SK-N-SH (cell line): ENCODE measurements around the gene PPP2R5E. TPM values are rescaled to one million over a fixed set of nuclear protein-coding genes. Genes with fewer than 3 reads are reported as not detected.

Experiments used
- CTCF ChIA-PET: fragments of 300-600, 350-600 bp; formaldehyde crosslinking; extraction: SDS; loops from one replicate; lab custom pipeline; 2021; lab: Yijun Ruan, JAX
- POLR2A ChIA-PET: fragments of 350-600 bp; sonication (Branson Sonifier 250); formaldehyde crosslinking; extraction: SDS; loops from one replicate; lab custom pipeline; 2020; ENCODE audit warnings: antibody characterized with exemption, inconsistent platforms; lab: Yijun Ruan, JAX
- DNase-seq: peaks from one replicate; pipeline ENCODE4 v3.0.0; 2012
- H2AFZ ChIP-seq: fragments of 200-600 bp; sonication (generic); 2 replicates; pipeline ENCODE4 v1.8.1; 2016; ENCODE audit warnings: antibody characterized with exemption, mild to moderate bottlenecking, low read depth
- H3F3A ChIP-seq: fragments of 200-600 bp; sonication (generic); replicated peaks from 2 replicates; pipeline ENCODE3; 2016; ENCODE audit warnings: antibody characterized with exemption, mild to moderate bottlenecking; ENCODE audit not compliant: insufficient read depth
- H3K27ac ChIP-seq, 2 experiments: fragments of 200-500 bp in 1 of 2; fragments of 200-600 bp in 1 of 2; sonication (Bioruptor generic) in 1 of 2; sonication (generic), shearing (Covaris generic) in 1 of 2; 2 replicates each; pipeline versions ENCODE4 v1.5.1 to v1.6.1; 2014 to 2016; ENCODE audit warnings: low read depth in 2 of 2, inconsistent platforms in 1 of 2, low read length in 1 of 2, mild to moderate bottlenecking in 1 of 2, mixed read lengths in 1 of 2
- H3K27me3 ChIP-seq: fragments of 200-600 bp; sonication (generic), shearing (Covaris generic); 2 replicates; pipeline ENCODE4 v1.6.1; 2016; ENCODE audit warnings: mixed run types; ENCODE audit not compliant: insufficient read depth
- H3K36me3 ChIP-seq, 2 experiments: fragments of 200-500 bp in 1 of 2; fragments of 200-600 bp in 1 of 2; sonication (Bioruptor generic) in 1 of 2; sonication (generic) in 1 of 2; replicated peaks in 1 of 2; 2 replicates each; pipeline versions ENCODE3 to v1.5.1; 2014 to 2016; ENCODE audit warnings: low read length in 1 of 2, mild to moderate bottlenecking in 1 of 2; ENCODE audit not compliant: insufficient read depth in 2 of 2, control insufficient read depth in 1 of 2
- H3K4me1 ChIP-seq, 2 experiments: fragments of 200-500 bp in 1 of 2; fragments of 200-600 bp in 1 of 2; sonication (Bioruptor generic) in 1 of 2; sonication (generic), shearing (Covaris generic) in 1 of 2; 2 replicates each; pipeline versions ENCODE4 v1.5.1 to v1.6.1; 2014 to 2016; ENCODE audit warnings: low read depth in 1 of 2, low read length in 1 of 2, mixed run types in 1 of 2; ENCODE audit not compliant: insufficient read depth in 2 of 2, control insufficient read depth in 1 of 2
- H3K4me2 ChIP-seq: fragments of 200-600 bp; sonication (generic), shearing (Covaris generic); 2 replicates; pipeline ENCODE4 v1.6.1; 2017; ENCODE audit warnings: mixed run types
- H3K4me3 ChIP-seq, 2 experiments: fragments of 200-500 bp in 1 of 2; fragments of 200-600 bp in 1 of 2; sonication (Bioruptor generic) in 1 of 2; sonication (generic), shearing (Covaris generic) in 1 of 2; 2 replicates each; pipeline versions ENCODE4 v1.5.1 to v1.8.1; 2014 to 2016; ENCODE audit warnings: low read depth in 2 of 2, inconsistent platforms in 1 of 2, low read length in 1 of 2, mild to moderate bottlenecking in 1 of 2, mixed read lengths in 1 of 2, moderate library complexity in 1 of 2
- H3K79me2 ChIP-seq: fragments of 200-600 bp; sonication (generic); 2 replicates; pipeline ENCODE4 v1.8.1; 2017; ENCODE audit warnings: mild to moderate bottlenecking; ENCODE audit not compliant: insufficient read depth
- H3K9ac ChIP-seq: fragments of 200-600 bp; sonication (generic); 2 replicates; pipeline ENCODE4 v1.6.1; 2017; ENCODE audit warnings: mixed run types
- H3K9me2 ChIP-seq: fragments of 200-600 bp; sonication (generic); 2 replicates; pipeline ENCODE4 v1.6.1; 2017; ENCODE audit warnings: mixed run types
- H3K9me3 ChIP-seq: fragments of 200-600 bp; sonication (generic); 2 replicates; pipeline ENCODE4 v1.6.1; 2017; ENCODE audit warnings: mixed run types, mild to moderate bottlenecking, moderate library complexity
- H4K20me1 ChIP-seq: fragments of 200-600 bp; sonication (generic); 2 replicates; pipeline ENCODE4 v1.6.1; 2017; ENCODE audit warnings: mild to moderate bottlenecking, mixed run types; ENCODE audit not compliant: insufficient read depth
- CHD2 ChIP-seq: fragments of 150-350 bp; IDR thresholded peaks from 2 replicates; pipeline ENCODE4 v1.6.1; 2018; ENCODE audit warnings: low read length; ENCODE audit not compliant: partially characterized antibody
- ELF1 ChIP-seq: IDR thresholded peaks from 2 replicates; pipeline ENCODE4 v1.4.0; 2012
- EZH2phosphoT487 ChIP-seq: fragments of 200-600 bp; sonication (generic); IDR thresholded peaks from 2 replicates; pipeline ENCODE4 v1.6.1; 2017; ENCODE audit warnings: low read depth, mixed run types, mild to moderate bottlenecking, antibody characterized with exemption, moderate library complexity, borderline replicate concordance
- FOSL2 ChIP-seq: IDR thresholded peaks from 2 replicates; pipeline ENCODE4 v1.4.0; 2012; ENCODE audit warnings: low read depth, mild to moderate bottlenecking, moderate library complexity, borderline replicate concordance
- FOXM1 ChIP-seq: IDR thresholded peaks from 2 replicates; pipeline ENCODE4 v1.4.0; 2012; ENCODE audit warnings: low read depth, mild to moderate bottlenecking
- GABPA ChIP-seq: IDR thresholded peaks from 2 replicates; pipeline ENCODE4 v1.4.0; 2012; ENCODE audit warnings: low read depth, mild to moderate bottlenecking
- JUND ChIP-seq: IDR thresholded peaks from 2 replicates; pipeline ENCODE4 v1.4.0; 2012
- MEF2A ChIP-seq: IDR thresholded peaks from 2 replicates; pipeline ENCODE4 v1.4.0; 2012; ENCODE audit warnings: low read depth, borderline replicate concordance
- MXI1 ChIP-seq: IDR thresholded peaks from 2 replicates; pipeline ENCODE4 v1.6.1; 2012; ENCODE audit warnings: mild to moderate bottlenecking, low read depth, low read length, improper control_type of control experiment
- NRF1 ChIP-seq: IDR thresholded peaks from 2 replicates; pipeline ENCODE4 v1.6.1; 2012; ENCODE audit warnings: low read depth, mild to moderate bottlenecking, low read length
- POLR2AphosphoS5 ChIP-seq: IDR thresholded peaks from 2 replicates; pipeline ENCODE4 v1.6.1; 2012; ENCODE audit warnings: low read depth, low read length
- RAD21 ChIP-seq: IDR thresholded peaks from 2 replicates; pipeline ENCODE4 v1.6.1; 2012; ENCODE audit warnings: mild to moderate bottlenecking, low read length
- SIN3A ChIP-seq: IDR thresholded peaks from 2 replicates; pipeline ENCODE4 v1.6.1; 2012; ENCODE audit warnings: low read depth, mild to moderate bottlenecking, low read length, moderate library complexity, borderline replicate concordance
- TAF1 ChIP-seq: IDR thresholded peaks from 2 replicates; pipeline ENCODE4 v1.6.1; 2012; ENCODE audit warnings: low read depth, mild to moderate bottlenecking, low read length, moderate library complexity, borderline replicate concordance
- TCF12 ChIP-seq: IDR thresholded peaks from 2 replicates; pipeline ENCODE4 v1.4.0; 2012
- YY1 ChIP-seq: IDR thresholded peaks from 2 replicates; pipeline ENCODE4 v1.4.0; 2012; ENCODE audit warnings: low read depth, mild to moderate bottlenecking
- WGBS: methylation state at CpG from one replicate; pipeline ENCODE4 v1.1.6; 2017; ENCODE audit warnings: low lambda C conversion rate; 5-methylcytosine and 5-hydroxymethylcytosine counted together
- polyA plus RNA-seq, 3 experiments: library from polyadenylated mRNA; depleted of rRNA; stranded (reverse); fragments of >200 nt; gene quantifications; 2 replicates each; pipeline ENCODE4 v1.2.3, GENCODE V29; 2012
- TF ChIP-seq, protein P1 (sequence below): IDR thresholded peaks from 2 replicates; pipeline ENCODE4; 2012
- TF ChIP-seq, protein P2 (sequence below): fragments of 150-350 bp; IDR thresholded peaks from 2 replicates; pipeline ENCODE4 v1.6.1; 2016; ENCODE audit warnings: mild to moderate bottlenecking, low read depth, low read length
- TF ChIP-seq, protein P3 (sequence below): fragments of 150-350 bp; IDR thresholded peaks from 2 replicates; pipeline ENCODE4 v1.6.1; 2017; ENCODE audit warnings: antibody characterized with exemption, low read length, low read depth, borderline replicate concordance

The PPP2R5E gene
- polyA plus RNA-seq, 1 of the 3 experiments (the other 2 are of a cell fraction): 4.4 TPM

DNA sequence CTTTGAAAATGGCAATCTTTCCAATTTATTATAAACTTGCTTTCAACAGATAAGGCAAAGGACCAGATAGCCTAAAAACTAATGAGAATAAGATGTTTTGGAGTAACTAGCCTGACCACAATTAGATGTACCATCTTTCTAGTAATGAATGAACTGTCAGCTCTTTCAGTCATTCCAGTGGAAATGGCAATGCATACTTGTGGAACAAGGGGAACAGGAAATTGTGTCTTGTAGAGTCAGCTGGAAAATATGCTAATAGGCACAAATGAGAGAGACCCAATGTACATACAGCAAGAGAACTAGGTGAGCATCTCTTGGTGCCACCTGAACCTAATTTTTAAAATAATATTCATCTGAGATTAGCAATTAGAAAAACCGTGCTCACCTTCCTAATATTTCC, 148.3 kb downstream of the PPP2R5E start:
- DNase-seq: no peak
- Histone ChIP-seq H3K36me3 (peaks cover 19 to 29% of the 10 kb centered on the region in 2 experiments), H3K79me2 (peaks cover 20% of the 10 kb centered on the region; the same call in 1 of the 2 replicates), H3F3A (peaks cover 6% of the 10 kb centered on the region)
- CTCF ChIA-PET: interaction anchor here (0.7 kb wide), 1 partner anchor 209 kb away, joined by 4 read pairs; no protein-coding TSS in a partner anchor
- no peak for TF ChIP-seq RAD21
- TF ChIP-seq GABPA: no peak
- TF ChIP-seq, protein P1, sequence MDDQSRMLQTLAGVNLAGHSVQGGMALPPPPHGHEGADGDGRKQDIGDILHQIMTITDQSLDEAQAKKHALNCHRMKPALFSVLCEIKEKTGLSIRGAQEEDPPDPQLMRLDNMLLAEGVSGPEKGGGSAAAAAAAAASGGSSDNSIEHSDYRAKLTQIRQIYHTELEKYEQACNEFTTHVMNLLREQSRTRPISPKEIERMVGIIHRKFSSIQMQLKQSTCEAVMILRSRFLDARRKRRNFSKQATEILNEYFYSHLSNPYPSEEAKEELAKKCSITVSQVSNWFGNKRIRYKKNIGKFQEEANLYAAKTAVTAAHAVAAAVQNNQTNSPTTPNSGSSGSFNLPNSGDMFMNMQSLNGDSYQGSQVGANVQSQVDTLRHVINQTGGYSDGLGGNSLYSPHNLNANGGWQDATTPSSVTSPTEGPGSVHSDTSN: no peak
- no peak for TF ChIP-seq POLR2AphosphoS5
- no peak for TF ChIP-seq EZH2phosphoT487
- TF ChIP-seq TCF12: no peak
- TF ChIP-seq JUND: no peak
- TF ChIP-seq, protein P2, sequence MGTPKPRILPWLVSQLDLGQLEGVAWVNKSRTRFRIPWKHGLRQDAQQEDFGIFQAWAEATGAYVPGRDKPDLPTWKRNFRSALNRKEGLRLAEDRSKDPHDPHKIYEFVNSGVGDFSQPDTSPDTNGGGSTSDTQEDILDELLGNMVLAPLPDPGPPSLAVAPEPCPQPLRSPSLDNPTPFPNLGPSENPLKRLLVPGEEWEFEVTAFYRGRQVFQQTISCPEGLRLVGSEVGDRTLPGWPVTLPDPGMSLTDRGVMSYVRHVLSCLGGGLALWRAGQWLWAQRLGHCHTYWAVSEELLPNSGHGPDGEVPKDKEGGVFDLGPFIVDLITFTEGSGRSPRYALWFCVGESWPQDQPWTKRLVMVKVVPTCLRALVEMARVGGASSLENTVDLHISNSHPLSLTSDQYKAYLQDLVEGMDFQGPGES: no peak
- TF ChIP-seq NRF1: no peak
- TF ChIP-seq ELF1: no peak
- TF ChIP-seq MXI1: no peak
- no peak for TF ChIP-seq FOSL2
- TF ChIP-seq TAF1: no peak
- TF ChIP-seq YY1: no peak
- TF ChIP-seq, all 33 proteins: peak for 0
- Histone ChIP-seq H3K9ac (no peak overlapping the region), H3K9me2 (no peaks in the 10 kb centered on the region), H2AFZ (no peak overlapping the region), H3K27ac (no peak overlapping the region), H3K4me2 (no peak overlapping the region), H3K27me3 (no peaks in the 10 kb centered on the region), H3K4me3 (no peak overlapping the region), H3K9me3 (no peaks in the 10 kb centered on the region), H4K20me1 (no peaks in the 10 kb centered on the region), H3K4me1 (no peaks in the 10 kb centered on the region)
- POLR2A ChIA-PET: no interaction called here
- WGBS: 78% methylated on average over 1 of the region's 1 CpG

DNA sequence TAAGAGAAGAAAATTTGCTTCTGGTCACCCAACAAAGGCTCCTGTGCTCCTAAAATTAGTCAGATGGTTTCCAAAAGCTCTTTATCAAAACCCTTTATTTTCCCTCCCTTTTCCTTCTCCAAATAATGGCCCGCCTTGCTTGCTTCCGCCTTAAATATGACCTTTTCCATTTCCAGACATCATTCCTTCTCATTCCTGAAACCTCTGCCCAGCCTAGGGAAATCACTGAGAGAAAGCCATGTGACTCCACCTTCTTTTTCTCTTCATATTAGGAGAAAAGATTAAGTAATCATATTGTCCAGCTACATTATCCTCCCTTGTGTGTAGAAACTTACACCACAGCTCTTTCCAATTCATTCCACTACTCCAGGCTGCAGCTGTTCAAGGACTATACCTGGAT, 148.7 kb downstream of the PPP2R5E start:
- ChIA-PET CTCF (interaction anchor here (0.7 to 1.5 kb wide), 2 partner anchors 99 to 209 kb away, joined by 4 to 5 read pairs; no protein-coding TSS in a partner anchor), POLR2A (no interaction called here)
- Histone ChIP-seq H3K9me3 (no peaks in the 10 kb centered on the region), H3K27me3 (no peaks in the 10 kb centered on the region), H3K9ac (no peak overlapping the region), H2AFZ (no peak overlapping the region), H3K36me3 (peaks cover 20 to 28% of the 10 kb centered on the region in 2 experiments), H3K4me2 (no peak overlapping the region), H3K9me2 (no peaks in the 10 kb centered on the region), H4K20me1 (no peaks in the 10 kb centered on the region), H3K4me1 (no peaks in the 10 kb centered on the region), H3K27ac (no peak overlapping the region), H3K79me2 (peaks cover 18% of the 10 kb centered on the region; the same call in 1 of the 2 replicates), H3K4me3 (no peak overlapping the region), H3F3A (peaks cover 10% of the 10 kb centered on the region)
- DNase-seq: no peak
- no peak for TF ChIP-seq JUND
- TF ChIP-seq, protein P2: no peak
- TF ChIP-seq SIN3A: no peak
- TF ChIP-seq MEF2A: no peak
- TF ChIP-seq, protein P3, sequence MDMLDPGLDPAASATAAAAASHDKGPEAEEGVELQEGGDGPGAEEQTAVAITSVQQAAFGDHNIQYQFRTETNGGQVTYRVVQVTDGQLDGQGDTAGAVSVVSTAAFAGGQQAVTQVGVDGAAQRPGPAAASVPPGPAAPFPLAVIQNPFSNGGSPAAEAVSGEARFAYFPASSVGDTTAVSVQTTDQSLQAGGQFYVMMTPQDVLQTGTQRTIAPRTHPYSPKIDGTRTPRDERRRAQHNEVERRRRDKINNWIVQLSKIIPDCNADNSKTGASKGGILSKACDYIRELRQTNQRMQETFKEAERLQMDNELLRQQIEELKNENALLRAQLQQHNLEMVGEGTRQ: no peak
- TF ChIP-seq FOXM1: no peak
- no peak for TF ChIP-seq CHD2
- WGBS: 91% methylated on average over 2 of the region's 2 CpGs
